ENCODE measurements around the gene INO80B.

INO80B gene

DNA sequence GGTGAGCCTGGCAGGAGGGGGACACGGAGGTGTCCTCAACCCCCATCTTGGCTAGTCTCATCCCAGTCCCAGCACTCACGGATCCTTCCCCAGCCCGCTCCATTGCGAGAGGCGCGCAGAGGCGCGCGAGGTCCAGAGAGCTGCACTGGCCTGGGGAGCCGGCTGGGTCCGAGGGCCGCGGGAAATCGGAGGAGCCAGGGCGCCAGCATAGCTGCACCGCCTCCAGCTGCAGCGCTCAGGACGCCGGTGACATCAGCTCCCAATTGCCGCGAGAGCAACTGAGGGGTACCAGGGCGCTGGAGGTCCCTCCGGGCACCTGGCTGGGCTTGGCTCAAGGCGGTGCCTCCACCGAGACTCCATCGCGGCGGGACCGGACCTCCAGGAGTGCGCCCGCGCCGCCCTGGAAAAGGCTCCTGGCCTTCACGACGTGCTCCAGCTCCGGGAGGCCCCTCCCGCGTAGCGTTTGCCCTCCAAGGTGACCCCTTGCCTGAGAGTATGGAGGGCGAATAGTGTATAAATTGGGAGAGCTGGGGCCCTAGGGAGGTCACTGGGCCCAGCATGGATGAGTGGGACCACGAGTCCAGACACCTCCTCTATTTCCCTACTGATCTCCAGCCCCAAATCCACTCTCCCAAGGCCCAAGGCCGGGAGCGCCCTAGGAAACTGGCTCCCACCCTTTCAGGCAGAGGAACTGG, 18.6 kb upstream of the INO80B start:
- TF ChIP-seq TCF12 (IDR thresholded peaks at IDR 0.05; ENCODE audit: low read depth) (no peak), NFIC (IDR thresholded peaks at IDR 0.05) (no peak), FOXM1 (IDR thresholded peaks at IDR 0.05; ENCODE audit: borderline replicate concordance, low read depth) (no peak), EGR1 (IDR thresholded peaks at IDR 0.05) (no peak), YY1 (IDR thresholded peaks at IDR 0.05; ENCODE audit: low read depth) (no peak), TAF1 (IDR thresholded peaks at IDR 0.05; ENCODE audit: low read depth) (no peak), TEAD4 (IDR thresholded peaks at IDR 0.05) (no peak), RAD21 (IDR thresholded peaks at IDR 0.05; ENCODE audit: low read depth) (no peak), CREB1 (IDR thresholded peaks at IDR 0.05; ENCODE audit: low read depth) (no peak), EP300 (IDR thresholded peaks at IDR 0.05; ENCODE audit: borderline replicate concordance) (no peak), CEBPB (IDR thresholded peaks at IDR 0.05) (no peak), ZBTB7A (IDR thresholded peaks at IDR 0.05; ENCODE audit: low read depth) (no peak)
- TF ChIP-seq, protein P1, sequence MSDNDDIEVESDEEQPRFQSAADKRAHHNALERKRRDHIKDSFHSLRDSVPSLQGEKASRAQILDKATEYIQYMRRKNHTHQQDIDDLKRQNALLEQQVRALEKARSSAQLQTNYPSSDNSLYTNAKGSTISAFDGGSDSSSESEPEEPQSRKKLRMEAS (IDR thresholded peaks at IDR 0.05) = no peak
- TF ChIP-seq, protein P2, sequence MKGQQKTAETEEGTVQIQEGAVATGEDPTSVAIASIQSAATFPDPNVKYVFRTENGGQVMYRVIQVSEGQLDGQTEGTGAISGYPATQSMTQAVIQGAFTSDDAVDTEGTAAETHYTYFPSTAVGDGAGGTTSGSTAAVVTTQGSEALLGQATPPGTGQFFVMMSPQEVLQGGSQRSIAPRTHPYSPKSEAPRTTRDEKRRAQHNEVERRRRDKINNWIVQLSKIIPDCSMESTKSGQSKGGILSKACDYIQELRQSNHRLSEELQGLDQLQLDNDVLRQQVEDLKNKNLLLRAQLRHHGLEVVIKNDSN (IDR thresholded peaks at IDR 0.05) = no peak
- TF ChIP-seq, protein P3, sequence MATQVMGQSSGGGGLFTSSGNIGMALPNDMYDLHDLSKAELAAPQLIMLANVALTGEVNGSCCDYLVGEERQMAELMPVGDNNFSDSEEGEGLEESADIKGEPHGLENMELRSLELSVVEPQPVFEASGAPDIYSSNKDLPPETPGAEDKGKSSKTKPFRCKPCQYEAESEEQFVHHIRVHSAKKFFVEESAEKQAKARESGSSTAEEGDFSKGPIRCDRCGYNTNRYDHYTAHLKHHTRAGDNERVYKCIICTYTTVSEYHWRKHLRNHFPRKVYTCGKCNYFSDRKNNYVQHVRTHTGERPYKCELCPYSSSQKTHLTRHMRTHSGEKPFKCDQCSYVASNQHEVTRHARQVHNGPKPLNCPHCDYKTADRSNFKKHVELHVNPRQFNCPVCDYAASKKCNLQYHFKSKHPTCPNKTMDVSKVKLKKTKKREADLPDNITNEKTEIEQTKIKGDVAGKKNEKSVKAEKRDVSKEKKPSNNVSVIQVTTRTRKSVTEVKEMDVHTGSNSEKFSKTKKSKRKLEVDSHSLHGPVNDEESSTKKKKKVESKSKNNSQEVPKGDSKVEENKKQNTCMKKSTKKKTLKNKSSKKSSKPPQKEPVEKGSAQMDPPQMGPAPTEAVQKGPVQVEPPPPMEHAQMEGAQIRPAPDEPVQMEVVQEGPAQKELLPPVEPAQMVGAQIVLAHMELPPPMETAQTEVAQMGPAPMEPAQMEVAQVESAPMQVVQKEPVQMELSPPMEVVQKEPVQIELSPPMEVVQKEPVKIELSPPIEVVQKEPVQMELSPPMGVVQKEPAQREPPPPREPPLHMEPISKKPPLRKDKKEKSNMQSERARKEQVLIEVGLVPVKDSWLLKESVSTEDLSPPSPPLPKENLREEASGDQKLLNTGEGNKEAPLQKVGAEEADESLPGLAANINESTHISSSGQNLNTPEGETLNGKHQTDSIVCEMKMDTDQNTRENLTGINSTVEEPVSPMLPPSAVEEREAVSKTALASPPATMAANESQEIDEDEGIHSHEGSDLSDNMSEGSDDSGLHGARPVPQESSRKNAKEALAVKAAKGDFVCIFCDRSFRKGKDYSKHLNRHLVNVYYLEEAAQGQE (IDR thresholded peaks at IDR 0.05; ENCODE audit: low read depth) = no peak

DNA sequence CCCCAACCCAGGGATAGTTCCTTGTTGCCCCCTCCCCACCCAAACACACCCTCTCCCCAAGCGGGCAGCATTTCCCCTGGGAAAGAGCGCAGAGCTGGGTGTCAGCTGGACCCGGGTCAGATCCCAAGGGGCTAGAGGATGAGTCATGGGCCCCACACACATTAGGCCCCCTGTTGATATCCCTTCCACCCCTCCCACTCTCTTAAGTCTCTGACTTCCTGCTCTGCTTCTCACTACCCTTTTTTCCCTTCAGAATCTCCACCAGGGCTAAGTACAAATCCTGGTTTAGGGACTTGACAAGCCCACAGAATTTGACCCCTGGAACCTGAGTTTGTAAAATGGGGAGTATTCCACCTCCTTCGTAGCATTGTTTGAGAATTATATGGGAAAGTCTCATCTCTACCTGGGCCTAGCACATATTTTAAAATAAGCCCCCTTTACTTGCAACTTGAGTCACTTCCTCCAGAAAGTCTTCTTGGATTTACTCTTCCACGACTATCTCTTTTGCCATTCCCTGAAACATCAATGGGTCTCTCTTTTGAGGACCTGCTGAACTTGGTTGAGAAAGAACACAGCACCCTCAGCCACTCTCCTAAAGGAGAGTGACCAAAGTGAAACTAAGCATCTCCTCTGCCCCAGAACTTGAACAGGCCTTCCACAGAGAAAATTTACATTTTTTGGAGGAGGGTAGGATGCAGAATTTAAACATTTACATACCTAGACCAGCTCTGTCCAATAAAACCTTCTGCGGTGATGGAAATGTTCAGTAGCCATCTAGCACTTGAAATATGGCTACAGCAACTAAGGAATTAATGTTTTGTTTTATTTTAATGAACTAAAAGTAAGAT, 17.8 kb upstream of the INO80B start:
- TF ChIP-seq EGR1 (IDR thresholded peaks at IDR 0.05) (no peak), CREB1 (IDR thresholded peaks at IDR 0.05; ENCODE audit: low read depth) (no peak), TAF1 (IDR thresholded peaks at IDR 0.05; ENCODE audit: low read depth) (no peak), YY1 (IDR thresholded peaks at IDR 0.05; ENCODE audit: low read depth) (no peak), NFIC (IDR thresholded peaks at IDR 0.05) (no peak), CEBPB (IDR thresholded peaks at IDR 0.05) (no peak), TEAD4 (IDR thresholded peaks at IDR 0.05) (no peak), FOXM1 (IDR thresholded peaks at IDR 0.05; ENCODE audit: borderline replicate concordance, low read depth) (no peak), ZBTB7A (IDR thresholded peaks at IDR 0.05; ENCODE audit: low read depth) (no peak), EP300 (IDR thresholded peaks at IDR 0.05; ENCODE audit: borderline replicate concordance) (no peak)

DNA sequence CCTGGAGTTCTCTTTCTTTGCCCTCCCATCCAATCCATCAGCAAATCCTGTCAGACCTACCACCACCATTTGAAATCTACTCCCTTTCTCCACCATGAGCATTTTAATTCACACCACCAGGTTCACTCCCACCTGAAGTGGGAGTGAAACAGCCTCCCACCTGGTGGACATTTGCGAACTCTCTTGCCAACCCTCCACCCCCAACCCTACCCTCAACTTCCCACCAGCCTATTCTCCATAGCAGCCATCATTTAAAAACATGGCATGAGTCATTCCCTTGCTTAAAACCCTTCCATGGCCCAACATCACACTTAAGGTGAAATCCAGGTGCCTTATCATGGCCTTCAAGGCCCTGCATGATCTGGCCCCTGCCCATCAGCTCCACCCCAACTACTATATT, 16.6 kb upstream of the INO80B start:
- no peak for TF ChIP-seq CEBPB (IDR thresholded peaks at IDR 0.05)
- TF ChIP-seq, protein P2 (IDR thresholded peaks at IDR 0.05) = no peak
- no peak for TF ChIP-seq CREB1 (IDR thresholded peaks at IDR 0.05; ENCODE audit: low read depth)
- TF ChIP-seq FOXM1 (IDR thresholded peaks at IDR 0.05; ENCODE audit: borderline replicate concordance, low read depth) = no peak
- no peak for TF ChIP-seq EP300 (IDR thresholded peaks at IDR 0.05; ENCODE audit: borderline replicate concordance)
- TF ChIP-seq RAD21 (IDR thresholded peaks at IDR 0.05; ENCODE audit: low read depth) = no peak
- TF ChIP-seq YY1 (IDR thresholded peaks at IDR 0.05; ENCODE audit: low read depth) = no peak
- TF ChIP-seq, protein P3 (IDR thresholded peaks at IDR 0.05; ENCODE audit: low read depth) = no peak
- no peak for TF ChIP-seq TEAD4 (IDR thresholded peaks at IDR 0.05)
- TF ChIP-seq NFIC (IDR thresholded peaks at IDR 0.05) = no peak
- no peak for TF ChIP-seq TAF1 (IDR thresholded peaks at IDR 0.05; ENCODE audit: low read depth)
- no peak for TF ChIP-seq EGR1 (IDR thresholded peaks at IDR 0.05)
- TF ChIP-seq TCF12 (IDR thresholded peaks at IDR 0.05; ENCODE audit: low read depth) = no peak
- TF ChIP-seq, protein P1 (IDR thresholded peaks at IDR 0.05) = no peak
- TF ChIP-seq ZBTB7A (IDR thresholded peaks at IDR 0.05; ENCODE audit: low read depth) = no peak

DNA sequence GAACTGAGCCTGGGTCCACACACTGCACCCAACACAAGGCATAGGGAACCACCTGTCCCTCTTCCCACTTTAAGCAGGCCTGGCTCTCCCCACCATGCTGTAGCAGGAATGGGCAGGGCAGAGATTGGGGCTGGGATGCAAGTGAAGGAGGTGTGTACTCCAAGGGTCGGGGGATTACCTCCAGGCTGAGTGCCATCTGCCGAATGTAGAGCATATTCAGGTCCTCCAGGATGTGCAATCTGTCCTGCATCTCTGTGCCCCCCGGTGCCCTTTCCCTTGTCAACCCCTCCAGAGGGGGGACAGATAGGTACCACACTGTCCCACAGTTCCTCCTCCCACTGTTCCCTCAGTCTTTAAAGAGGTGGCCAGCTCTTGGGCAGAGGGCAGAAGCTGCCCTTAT, 15.5 kb upstream of the INO80B start:
- TF ChIP-seq, protein P2 (IDR thresholded peaks at IDR 0.05) = no peak
- TF ChIP-seq CEBPB (IDR thresholded peaks at IDR 0.05) (no peak), TAF1 (IDR thresholded peaks at IDR 0.05; ENCODE audit: low read depth) (no peak), YY1 (IDR thresholded peaks at IDR 0.05; ENCODE audit: low read depth) (no peak), EP300 (IDR thresholded peaks at IDR 0.05; ENCODE audit: borderline replicate concordance) (no peak), FOXM1 (IDR thresholded peaks at IDR 0.05; ENCODE audit: borderline replicate concordance, low read depth) (no peak), TCF12 (IDR thresholded peaks at IDR 0.05; ENCODE audit: low read depth) (no peak), ZBTB7A (IDR thresholded peaks at IDR 0.05; ENCODE audit: low read depth) (no peak), RAD21 (IDR thresholded peaks at IDR 0.05; ENCODE audit: low read depth) (no peak), CREB1 (IDR thresholded peaks at IDR 0.05; ENCODE audit: low read depth) (no peak), EGR1 (IDR thresholded peaks at IDR 0.05) (no peak), NFIC (IDR thresholded peaks at IDR 0.05) (no peak), TEAD4 (IDR thresholded peaks at IDR 0.05) (no peak)
- TF ChIP-seq, protein P1 (IDR thresholded peaks at IDR 0.05) = no peak
- TF ChIP-seq, protein P3 (IDR thresholded peaks at IDR 0.05; ENCODE audit: low read depth) = no peak

All from Ishikawa (cell line).